Superior temporal gyrus (tissue), 1 donor: ENCODE measurements around the gene ITPR2.
"Not testable (repeated sequence)": the region's sequence is repeated elsewhere in the genome, so short reads cannot be mapped to it uniquely, and the experiment has no call there.

ENCODE experiments used
- DNase-seq: peaks from one replicate; pipeline ENCODE4 v3.0.0-alpha.2; 2016; ENCODE audit errors: extremely low spot score

Gene ITPR2

GRCh38 chr12:26848156-26848825 is 15.3 kb upstream of the ITPR2 start:
- DNase-seq, result no peak

- no peak for DNase-seq
These were observed 14.4 kb upstream of the ITPR2 start for GRCh38 chr12:26847431-26847830.

- DNase-seq, result no peak
These were observed 13.4 kb upstream of the ITPR2 start for GRCh38 chr12:26846416-26846815.

- DNase-seq, result no peak
These were observed 13.0 kb upstream of the ITPR2 start for GRCh38 chr12:26845984-26846383.

- no peak for DNase-seq
These were observed 12.2 kb upstream of the ITPR2 start for GRCh38 chr12:26845057-26845666.

- no peak for DNase-seq
These were observed 10.3 kb upstream of the ITPR2 start for GRCh38 chr12:26843311-26843710.

- DNase-seq, result no peak
These were observed 8.1 kb upstream of the ITPR2 start for GRCh38 chr12:26841085-26841484.

- DNase-seq, result no peak
These were observed 6.5 kb upstream of the ITPR2 start for GRCh38 chr12:26839512-26839911.

- DNase-seq, result no peak
These were observed 6.0 kb upstream of the ITPR2 start for GRCh38 chr12:26838888-26839416.

GRCh38 chr12:26836201-26836600 is 3.2 kb upstream of the ITPR2 start:
- DNase-seq, result no peak

GRCh38 chr12:26834503-26835060 is 1.6 kb upstream of the ITPR2 start:
- not testable (repeated sequence) for DNase-seq

GRCh38 chr12:26833743-26834490 is 923 bp upstream of the ITPR2 start:
- no peak for DNase-seq

GRCh38 chr12:26831951-26832821 is 808 bp downstream of the ITPR2 start:
- peak; percentile 75 for DNase-seq

- no peak for DNase-seq
These were observed 2.0 kb downstream of the ITPR2 start for GRCh38 chr12:26830783-26831551.

- DNase-seq, result no peak
These were observed 2.6 kb downstream of the ITPR2 start for GRCh38 chr12:26830363-26830762.

GRCh38 chr12:26828280-26829073 is 4.5 kb downstream of the ITPR2 start:
- no peak for DNase-seq

GRCh38 chr12:26826437-26826836 is 6.6 kb downstream of the ITPR2 start:
- DNase-seq, result no peak

- DNase-seq, result no peak
These were observed 7.5 kb downstream of the ITPR2 start for GRCh38 chr12:26825459-26826016.

GRCh38 chr12:26823390-26823789 is 9.6 kb downstream of the ITPR2 start:
- no peak for DNase-seq
